H9 (cell line): ENCODE data around the gene MICU1. TPM values are rescaled to one million over a fixed set of nuclear protein-coding genes. Genes with fewer than 3 reads are reported as not detected.

Experiments used
- DNase-seq: peaks from one replicate; pipeline ENCODE4 v3.0.0-alpha.2; 2017
- H2AFZ ChIP-seq: one replicate; pipeline ENCODE4 v1.6.1; 2013; ENCODE audit warnings: mild to moderate bottlenecking, low read length, control low read depth, moderate library complexity
- H2AK5ac ChIP-seq: 2 replicates; pipeline ENCODE4 v1.6.1; 2013; ENCODE audit warnings: low read length, control low read depth, mixed read lengths; ENCODE audit not compliant: insufficient read length
- H2BK120ac ChIP-seq: one replicate; pipeline ENCODE4 v1.6.1; 2013; ENCODE audit warnings: low read depth, mild to moderate bottlenecking, low read length, control low read depth, inconsistent platforms; ENCODE audit not compliant: poor library complexity, severe bottlenecking
- H2BK12ac ChIP-seq: 2 replicates; pipeline ENCODE4 v1.6.1; 2013; ENCODE audit warnings: low read length, control low read depth, mixed read lengths, low read depth; ENCODE audit not compliant: insufficient read length
- H2BK15ac ChIP-seq: 2 replicates; pipeline ENCODE4 v1.6.1; 2013; ENCODE audit warnings: low read depth, low read length, control low read depth
- H2BK20ac ChIP-seq: one replicate; pipeline ENCODE4 v1.6.1; 2013; ENCODE audit warnings: low read depth, mild to moderate bottlenecking, low read length, control low read depth, inconsistent platforms; ENCODE audit not compliant: poor library complexity, severe bottlenecking
- H2BK5ac ChIP-seq: 2 replicates; pipeline ENCODE4 v1.6.1; 2013; ENCODE audit warnings: low read length, control low read depth, mixed read lengths; ENCODE audit not compliant: insufficient read length
- H3K14ac ChIP-seq: 2 replicates; pipeline ENCODE4 v1.6.1; 2013; ENCODE audit warnings: low read length, control low read depth; ENCODE audit not compliant: insufficient read depth
- H3K18ac ChIP-seq: 2 replicates; pipeline ENCODE4 v1.6.1; 2013; ENCODE audit warnings: low read depth, mild to moderate bottlenecking, mixed read lengths, low read length, control low read depth; ENCODE audit not compliant: insufficient read length
- H3K23ac ChIP-seq: 2 replicates; pipeline ENCODE4 v1.6.1; 2013; ENCODE audit warnings: low read length, control low read depth, mixed read lengths, low read depth; ENCODE audit not compliant: insufficient read length
- H3K23me2 ChIP-seq: 2 replicates; pipeline ENCODE4 v1.6.1; 2013; ENCODE audit warnings: low read depth, mild to moderate bottlenecking, mixed read lengths, low read length, control low read depth; ENCODE audit not compliant: insufficient read length, poor library complexity, severe bottlenecking
- H3K27ac ChIP-seq: 2 replicates; pipeline ENCODE4 v1.5.1; 2013; ENCODE audit warnings: low read length, control low read depth, mixed read lengths, low read depth; ENCODE audit not compliant: insufficient read length
- H3K27me3 ChIP-seq: 2 replicates; pipeline ENCODE4 v1.6.1; 2013; ENCODE audit warnings: low read length, control low read depth, inconsistent platforms; ENCODE audit not compliant: insufficient read depth
- H3K4ac ChIP-seq: 2 replicates; pipeline ENCODE4 v1.6.1; 2013; ENCODE audit warnings: low read depth, mild to moderate bottlenecking, control low read depth, inconsistent platforms, low read length, moderate library complexity
- H3K4me1 ChIP-seq: 2 replicates; pipeline ENCODE4 v1.6.1; 2013; ENCODE audit warnings: low read length, control low read depth, inconsistent platforms; ENCODE audit not compliant: insufficient read depth
- H3K4me2 ChIP-seq: 2 replicates; pipeline ENCODE4 v1.6.1; 2013; ENCODE audit warnings: low read length, control low read depth, mixed read lengths; ENCODE audit not compliant: insufficient read length, insufficient read depth
- H3K56ac ChIP-seq: 2 replicates; pipeline ENCODE4 v1.6.1; 2013; ENCODE audit warnings: low read depth, mild to moderate bottlenecking, mixed read lengths, low read length, control low read depth; ENCODE audit not compliant: insufficient read length
- H3K79me1 ChIP-seq: 2 replicates; pipeline ENCODE4 v1.6.1; 2013; ENCODE audit warnings: low read depth, mild to moderate bottlenecking, moderate library complexity, low read length, control low read depth, inconsistent platforms; ENCODE audit not compliant: insufficient read depth, poor library complexity, severe bottlenecking
- H3K79me2 ChIP-seq: 2 replicates; pipeline ENCODE4 v1.6.1; 2013; ENCODE audit warnings: low read length, control low read depth, inconsistent platforms; ENCODE audit not compliant: insufficient read depth
- H3K9ac ChIP-seq: 2 replicates; pipeline ENCODE4 v1.6.1; 2013; ENCODE audit warnings: low read length, control low read depth, mixed read lengths; ENCODE audit not compliant: insufficient read length; ENCODE audit errors: extremely low read depth
- H3K9me3 ChIP-seq: one replicate; pipeline ENCODE4 v1.6.1; 2013; ENCODE audit warnings: low read depth, low read length, inconsistent platforms; ENCODE audit not compliant: control insufficient read depth
- H3T11ph ChIP-seq: one replicate; pipeline ENCODE4 v1.6.1; 2013; ENCODE audit warnings: mild to moderate bottlenecking, low read length, control low read depth, inconsistent platforms
- H4K20me1 ChIP-seq: one replicate; pipeline ENCODE4 v1.6.1; 2013; ENCODE audit not compliant: control insufficient read depth, insufficient read length, insufficient read depth
- H4K5ac ChIP-seq: 2 replicates; pipeline ENCODE4 v1.6.1; 2013; ENCODE audit warnings: low read depth, mild to moderate bottlenecking, mixed read lengths, low read length, control low read depth; ENCODE audit not compliant: insufficient read length
- H4K8ac ChIP-seq: replicated peaks from 2 replicates; pipeline ENCODE4 v1.6.1; 2013; ENCODE audit warnings: low read length, control low read depth, mixed read lengths, low read depth; ENCODE audit not compliant: insufficient read length
- H4K91ac ChIP-seq: 2 replicates; pipeline ENCODE4 v1.6.1; 2013; ENCODE audit warnings: low read depth, mild to moderate bottlenecking, moderate library complexity, mixed read lengths, low read length, control low read depth; ENCODE audit not compliant: insufficient read length
- H3K27ac Mint-ChIP-seq, 3 experiments: 2 replicates in 2 of 3; 3 replicates in 1 of 3; pipeline ENCODE4 v1.8.0; 2020 to 2021; ENCODE audit warnings: mixed read lengths in 3 of 3, mild to moderate bottlenecking in 1 of 3, moderate library complexity in 1 of 3
- H3K27me3 Mint-ChIP-seq: 2 replicates; pipeline ENCODE4 v1.8.0; 2021; ENCODE audit warnings: low read depth, mild to moderate bottlenecking, moderate library complexity, mixed read lengths
- H3K36me3 Mint-ChIP-seq, 3 experiments: 2 replicates in 2 of 3; 3 replicates in 1 of 3; pipeline ENCODE4 v1.8.0; 2020 to 2021; ENCODE audit warnings: low read depth in 3 of 3, mixed read lengths in 3 of 3; ENCODE audit not compliant: insufficient read depth in 1 of 3
- H3K4me1 Mint-ChIP-seq, 2 experiments: 2 replicates each; pipeline ENCODE4 v1.8.0; 2020; ENCODE audit warnings: mixed read lengths in 2 of 2
- H3K4me3 Mint-ChIP-seq, 2 experiments: 2 replicates in 1 of 2; 3 replicates in 1 of 2; pipeline ENCODE4 v1.8.0; 2020 to 2021; ENCODE audit warnings: mild to moderate bottlenecking in 2 of 2, mixed read lengths in 2 of 2, moderate library complexity in 1 of 2
- H3K9me3 Mint-ChIP-seq, 2 experiments: 2 replicates in 1 of 2; 3 replicates in 1 of 2; pipeline ENCODE4 v1.8.0; 2020; ENCODE audit warnings: mild to moderate bottlenecking in 2 of 2, mixed read lengths in 2 of 2, moderate library complexity in 1 of 2
- WGBS: extraction: QIAGEN DNeasy Blood & Tissue Kit; methylation state at CpG from one replicate; pipeline ENCODE4 v1.1.7; 2013; ENCODE audit warnings: missing lambda C conversion rate, low lambda C conversion rate, mixed read lengths; ENCODE audit not compliant: insufficient read length; ENCODE audit errors: extremely low coverage; 5-methylcytosine and 5-hydroxymethylcytosine counted together
- total RNA-seq: library from RNA; stranded (reverse); gene quantifications from 2 replicates; pipeline ENCODE4 v1.2.1, GENCODE V29; 2021
- TF ChIP-seq, protein P1 (sequence below): fragments of 200-600 bp; sonication (generic); conservative IDR thresholded peaks from 3 replicates; pipeline ENCODE4 v1.8.0; 2021; ENCODE audit warnings: antibody characterized with exemption, mild to moderate bottlenecking

Gene MICU1
- total RNA-seq, 1 experiment from 2014 or later = 33.2 TPM

- Mint-ChIP-seq H3K27ac (no peak overlapping the region), H3K27me3 (no peaks in the 10 kb centered on the region), H3K9me3 (peaks cover 4 to 10% of the 10 kb centered on the region in 2 experiments; a peak in 3 of 5 replicates), H3K36me3 (peaks cover 4 to 20% (median 16%) of the 10 kb centered on the region in 3 experiments; a peak in 6 of 7 replicates), H3K4me1 (peaks cover 16 to 19% of the 10 kb centered on the region in 2 experiments), H3K4me3 (no peak overlapping the region)
- Histone ChIP-seq H2AFZ (no peak overlapping the region), H3T11ph (no peak overlapping the region), H2BK12ac (no peak overlapping the region), H2BK15ac (no peak overlapping the region), H3K9me3 (peaks cover 7% of the 10 kb centered on the region), H3K18ac (no peak overlapping the region), H2BK5ac (no peak overlapping the region), H3K4ac (no peak overlapping the region), H3K27me3 (no peaks in the 10 kb centered on the region), H2AK5ac (no peak overlapping the region), H3K27ac (no peak overlapping the region), H3K4me2 (no peak overlapping the region), H3K56ac (no peak overlapping the region), H4K20me1 (no peaks in the 10 kb centered on the region), H2BK120ac (no peak overlapping the region), H3K9ac (no peak overlapping the region), H4K5ac (no peak overlapping the region), H4K91ac (no peak overlapping the region), H3K14ac (no peak overlapping the region), H3K79me2 (no peaks in the 10 kb centered on the region), H3K79me1 (no peaks in the 10 kb centered on the region), H3K23me2 (no peaks in the 10 kb centered on the region), H3K23ac (no peak overlapping the region), H4K8ac (no peak overlapping the region), H2BK20ac (no peak overlapping the region), H3K4me1 (no peaks in the 10 kb centered on the region; the same call in 1 of the 2 replicates)
- no CpG with 5 or more reads among the region's 3 CpGs for WGBS
- TF ChIP-seq, protein P1, sequence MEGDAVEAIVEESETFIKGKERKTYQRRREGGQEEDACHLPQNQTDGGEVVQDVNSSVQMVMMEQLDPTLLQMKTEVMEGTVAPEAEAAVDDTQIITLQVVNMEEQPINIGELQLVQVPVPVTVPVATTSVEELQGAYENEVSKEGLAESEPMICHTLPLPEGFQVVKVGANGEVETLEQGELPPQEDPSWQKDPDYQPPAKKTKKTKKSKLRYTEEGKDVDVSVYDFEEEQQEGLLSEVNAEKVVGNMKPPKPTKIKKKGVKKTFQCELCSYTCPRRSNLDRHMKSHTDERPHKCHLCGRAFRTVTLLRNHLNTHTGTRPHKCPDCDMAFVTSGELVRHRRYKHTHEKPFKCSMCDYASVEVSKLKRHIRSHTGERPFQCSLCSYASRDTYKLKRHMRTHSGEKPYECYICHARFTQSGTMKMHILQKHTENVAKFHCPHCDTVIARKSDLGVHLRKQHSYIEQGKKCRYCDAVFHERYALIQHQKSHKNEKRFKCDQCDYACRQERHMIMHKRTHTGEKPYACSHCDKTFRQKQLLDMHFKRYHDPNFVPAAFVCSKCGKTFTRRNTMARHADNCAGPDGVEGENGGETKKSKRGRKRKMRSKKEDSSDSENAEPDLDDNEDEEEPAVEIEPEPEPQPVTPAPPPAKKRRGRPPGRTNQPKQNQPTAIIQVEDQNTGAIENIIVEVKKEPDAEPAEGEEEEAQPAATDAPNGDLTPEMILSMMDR = no peak
- no peak for DNase-seq
Observed at GRCh38 chr10:72414642-72415041, 211.2 kb downstream of the MICU1 start.
